GM23248 (cell line): ENCODE measurements around the gene GRIP2. TPM values are rescaled to one million over a fixed set of nuclear protein-coding genes. Genes with fewer than 3 reads are reported as not detected.

ENCODE experiments used
- DNase-seq: peaks from one replicate; pipeline ENCODE4 v3.0.0-alpha.2; 2015
- H2AFZ ChIP-seq: fragments of 200-600 bp; sonication (generic); 2 replicates; pipeline ENCODE4 v1.6.1; 2016; ENCODE audit warnings: antibody characterized with exemption
- H3F3A ChIP-seq: fragments of 200-600 bp; sonication (generic); 2 replicates; pipeline ENCODE4 v1.6.1; 2016; ENCODE audit warnings: mild to moderate bottlenecking, antibody characterized with exemption, mixed run types; ENCODE audit not compliant: insufficient read depth
- H3K27ac ChIP-seq: fragments of 200-600 bp; sonication (generic); 2 replicates; pipeline ENCODE4 v1.5.1; 2016; ENCODE audit warnings: mild to moderate bottlenecking
- H3K27me3 ChIP-seq: fragments of 200-600 bp; sonication (generic); replicated peaks from 2 replicates; pipeline ENCODE4 v1.6.1; 2016; ENCODE audit warnings: mild to moderate bottlenecking; ENCODE audit not compliant: insufficient read depth
- H3K36me3 ChIP-seq: fragments of 200-600 bp; sonication (generic); 2 replicates; pipeline ENCODE4 v1.6.1; 2016; ENCODE audit warnings: low read depth, mild to moderate bottlenecking
- H3K4me1 ChIP-seq: fragments of 200-600 bp; sonication (generic); 2 replicates; pipeline ENCODE4 v1.6.1; 2016; ENCODE audit warnings: mild to moderate bottlenecking; ENCODE audit not compliant: insufficient read depth
- H3K4me2 ChIP-seq: fragments of 200-600 bp; sonication (generic); one replicate; pipeline ENCODE4 v1.6.1; 2016; ENCODE audit warnings: mild to moderate bottlenecking; ENCODE audit not compliant: unreplicated experiment
- H3K4me3 ChIP-seq: fragments of 200-600 bp; sonication (generic); 2 replicates; pipeline ENCODE4 v1.5.1; 2016; ENCODE audit warnings: mild to moderate bottlenecking
- H3K79me2 ChIP-seq: fragments of 200-600 bp; sonication (generic); 2 replicates; pipeline ENCODE4 v1.6.1; 2016; ENCODE audit warnings: mild to moderate bottlenecking; ENCODE audit not compliant: insufficient read depth
- H3K9ac ChIP-seq: fragments of 200-600 bp; sonication (generic); 2 replicates; pipeline ENCODE4 v1.6.1; 2016; ENCODE audit warnings: mild to moderate bottlenecking
- H3K9me2 ChIP-seq: fragments of 200-600 bp; sonication (generic); 2 replicates; pipeline ENCODE4 v1.6.1; 2016; ENCODE audit warnings: mixed run types, mild to moderate bottlenecking, moderate library complexity; ENCODE audit not compliant: insufficient read depth
- H3K9me3 ChIP-seq: fragments of 200-600 bp; sonication (generic); one replicate; pipeline ENCODE4 v1.6.1; 2017; ENCODE audit warnings: low read depth
- H4K20me1 ChIP-seq: fragments of 200-600 bp; sonication (generic); 2 replicates; pipeline ENCODE4 v1.6.0; 2016; ENCODE audit not compliant: insufficient read depth
- EZH2 ChIP-seq: fragments of 200-600 bp; sonication (generic); IDR thresholded peaks from 2 replicates; pipeline ENCODE4 v1.6.1; 2018; ENCODE audit warnings: antibody characterized with exemption, mild to moderate bottlenecking; ENCODE audit not compliant: insufficient read depth, poor library complexity, severe bottlenecking
- EZH2phosphoT487 ChIP-seq: fragments of 200-600 bp; sonication (generic); IDR thresholded peaks from 2 replicates; pipeline ENCODE4 v1.6.1; 2018; ENCODE audit warnings: antibody characterized with exemption, moderate library complexity, mild to moderate bottlenecking, low read depth; ENCODE audit not compliant: insufficient read depth
- WGBS, 2 experiments: methylation state at CpG; one replicate each; pipeline ENCODE4 v1.1.6; 2015 to 2017; ENCODE audit warnings: low lambda C conversion rate in 2 of 2, low coverage in 1 of 2; ENCODE audit errors: missing lambda C conversion rate in 2 of 2; 5-methylcytosine and 5-hydroxymethylcytosine counted together
- in situ Hi-C: fragments of 300-500 bp; cut with MboI; formaldehyde crosslinking; loops from 2 replicates; pipeline ENCODE4 v1.15.0; 2020
- polyA plus RNA-seq: library from polyadenylated mRNA; unstranded; fragments of >200 nt; fragmentation: Nextera tagmentation; extraction: Ambion mirVana; gene quantifications from 2 replicates; pipeline ENCODE4 v1.2.1, GENCODE V29; 2016
- total RNA-seq: library from RNA; depleted of rRNA; stranded (reverse); fragments of >200 nt; shearing (Covaris generic); gene quantifications from 2 replicates; pipeline ENCODE4 v1.2.3, GENCODE V29; 2014

GRIP2 gene
- total and polyA plus RNA-seq, 2 experiments from 2014 or later: 0.11 to 0.14 TPM

- Histone ChIP-seq H3K9ac (no peak overlapping the region), H3K4me3 (no peak overlapping the region), H3K27ac (no peak overlapping the region), H3F3A (no peaks in the 10 kb centered on the region), H2AFZ (no peak overlapping the region), H3K27me3 (no peaks in the 10 kb centered on the region), H3K36me3 (peaks cover 6% of the 10 kb centered on the region; the same call in 1 of the 2 replicates), H3K4me2 (no peak overlapping the region), H3K79me2 (peaks cover 13% of the 10 kb centered on the region; the same call in 1 of the 2 replicates), H3K9me2 (no peaks in the 10 kb centered on the region), H3K4me1 (peaks cover 4% of the 10 kb centered on the region; the same call in 1 of the 2 replicates), H3K9me3 (no peaks in the 10 kb centered on the region), H4K20me1 (no peaks in the 10 kb centered on the region)
- 98 to 99% methylated on average over 6 of the region's 6 CpGs for WGBS, 2 experiments
- TF ChIP-seq EZH2: no peak
- no peak for TF ChIP-seq EZH2phosphoT487
- in situ Hi-C loops: no loop called here
- DNase-seq: no peak
Measured at GRCh38 chr3:14444380-14444779, 95.8 kb downstream of the GRIP2 start.

DNA sequence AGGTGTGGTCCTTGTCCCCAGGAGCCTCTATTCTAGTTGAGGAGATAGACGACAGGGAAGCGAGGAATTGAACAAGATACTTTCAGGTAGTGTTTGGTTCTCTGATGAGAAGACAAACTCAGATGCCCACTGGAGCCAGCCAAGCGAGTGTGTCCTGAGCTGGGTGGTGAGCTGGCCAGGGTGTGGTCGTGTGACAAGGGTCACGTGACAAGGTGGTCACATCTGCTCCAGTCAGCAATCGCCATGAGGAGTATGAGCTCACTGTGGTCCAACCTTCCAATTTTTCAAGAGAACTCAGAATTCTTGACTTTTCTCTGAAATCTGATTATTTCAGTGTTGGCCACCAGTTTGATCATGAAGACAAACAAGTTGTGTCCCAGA is 98.2 kb downstream of the GRIP2 start:
- H3K27me3 ChIP-seq: no peaks in the 10 kb centered on the region
- H3K9me2 ChIP-seq: no peaks in the 10 kb centered on the region
- no peak overlapping the region for H3K27ac ChIP-seq
- no peak for TF ChIP-seq EZH2phosphoT487
- no peak for TF ChIP-seq EZH2
- H3K4me2 ChIP-seq: no peak overlapping the region
- 56 to 62% methylated on average over 6 of the region's 6 CpGs for WGBS, 2 experiments
- peaks cover 23% of the 10 kb centered on the region for H3K79me2 ChIP-seq
- no peaks in the 10 kb centered on the region for H3K36me3 ChIP-seq
- H3F3A ChIP-seq: no peaks in the 10 kb centered on the region
- in situ Hi-C loops: no loop called here
- H3K4me3 ChIP-seq: no peak overlapping the region
- H4K20me1 ChIP-seq: no peaks in the 10 kb centered on the region
- 0 out of 2 replicates have a peak overlapping the region, but pooled peaks have one; percentile 2 for H3K9ac ChIP-seq
- peaks cover 4% of the 10 kb centered on the region; the same call in 1 of the 2 replicates for H3K4me1 ChIP-seq
- H3K9me3 ChIP-seq: no peaks in the 10 kb centered on the region
- DNase-seq: peak; percentile 69
- no peak overlapping the region for H2AFZ ChIP-seq

- DNase-seq: peak; percentile 56
Measured at GRCh38 chr3:14441240-14441919, 98.8 kb downstream of the GRIP2 start.

GRCh38 chr3:14440531-14441239 is 99.5 kb downstream of the GRIP2 start:
- Histone ChIP-seq H3F3A (no peaks in the 10 kb centered on the region), H3K9ac (no peak overlapping the region), H3K36me3 (no peaks in the 10 kb centered on the region), H3K4me3 (no peak overlapping the region), H3K27ac (no peak overlapping the region), H4K20me1 (no peaks in the 10 kb centered on the region), H2AFZ (no peak overlapping the region), H3K4me2 (no peak overlapping the region), H3K79me2 (peaks cover 34% of the 10 kb centered on the region), H3K4me1 (peaks cover 4% of the 10 kb centered on the region; the same call in 1 of the 2 replicates), H3K27me3 (no peaks in the 10 kb centered on the region), H3K9me3 (no peaks in the 10 kb centered on the region), H3K9me2 (no peaks in the 10 kb centered on the region)
- TF ChIP-seq EZH2phosphoT487: no peak
- no peak for TF ChIP-seq EZH2
- no peak for DNase-seq
- 77 to 81% methylated on average over 10 to 11 of the region's 11 CpGs for WGBS, 2 experiments
- in situ Hi-C loops: no loop called here

More at GRCh38 chr3:14441240-14441919, 98.8 kb downstream of the GRIP2 start:
- WGBS, 2 experiments: 87 to 90% methylated on average over 18 of the region's 18 CpGs
- Histone ChIP-seq H3K4me3 (no peak overlapping the region), H3F3A (no peaks in the 10 kb centered on the region), H3K36me3 (no peaks in the 10 kb centered on the region), H3K4me2 (no peak overlapping the region), H4K20me1 (no peaks in the 10 kb centered on the region), H2AFZ (no peak overlapping the region), H3K27ac (no peak overlapping the region), H3K27me3 (no peaks in the 10 kb centered on the region), H3K4me1 (peaks cover 4% of the 10 kb centered on the region; the same call in 1 of the 2 replicates), H3K9me2 (no peaks in the 10 kb centered on the region), H3K9ac (0 out of 2 replicates have a peak overlapping the region, but pooled peaks have one; percentile 2), H3K79me2 (peaks cover 28% of the 10 kb centered on the region), H3K9me3 (no peaks in the 10 kb centered on the region)
- TF ChIP-seq EZH2phosphoT487: no peak
- no peak for TF ChIP-seq EZH2
- in situ Hi-C loops: no loop called here
